HTERT RPE-1 (cell line): ENCODE data around the gene RECK.
"Not testable (repeated sequence)": the region's sequence is repeated elsewhere in the genome, so short reads cannot be mapped to it uniquely, and the experiment has no call there.

Experiments used
- in situ Hi-C: fragments of 300-500 bp; cut with MboI; formaldehyde crosslinking; loops from 4 replicates; pipeline ENCODE4 v1.14.3; 2020; ENCODE audit warnings: low sequenced_read_pairs

Gene RECK

GRCh38 chr9:36036780-36037548 lies at the start of gene RECK:
Gene RECK, plus strand, starts transcription at chr9:36036913. Its CDS starts 86 bp downstream, at chr9:36036999.
- in situ Hi-C loops, result no loop called here

GRCh38 chr9:35990155-35990554 lies 46.6 kb upstream of the RECK start:
- in situ Hi-C loops, result no loop called here

DNA sequence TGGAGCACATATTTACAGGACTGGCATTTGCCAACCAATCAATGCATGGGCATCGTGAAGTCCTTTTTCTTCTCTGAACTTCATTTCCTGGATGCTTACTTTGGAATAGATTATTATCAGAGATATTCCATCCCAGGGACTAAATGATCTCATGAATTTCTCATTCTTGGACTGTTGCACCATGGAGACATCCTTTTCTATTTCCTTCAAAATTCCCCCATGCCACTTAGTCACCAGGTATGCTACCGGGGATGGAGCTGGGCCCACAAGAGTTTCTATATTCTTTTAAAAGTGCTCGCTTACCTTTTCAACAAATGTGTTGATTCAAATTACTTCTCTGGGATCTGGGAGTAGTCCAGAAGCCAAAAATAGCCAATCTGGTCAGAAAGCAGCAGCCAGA lies 43.6 kb upstream of the RECK start:
- in situ Hi-C loops, result not testable (repeated sequence)

DNA sequence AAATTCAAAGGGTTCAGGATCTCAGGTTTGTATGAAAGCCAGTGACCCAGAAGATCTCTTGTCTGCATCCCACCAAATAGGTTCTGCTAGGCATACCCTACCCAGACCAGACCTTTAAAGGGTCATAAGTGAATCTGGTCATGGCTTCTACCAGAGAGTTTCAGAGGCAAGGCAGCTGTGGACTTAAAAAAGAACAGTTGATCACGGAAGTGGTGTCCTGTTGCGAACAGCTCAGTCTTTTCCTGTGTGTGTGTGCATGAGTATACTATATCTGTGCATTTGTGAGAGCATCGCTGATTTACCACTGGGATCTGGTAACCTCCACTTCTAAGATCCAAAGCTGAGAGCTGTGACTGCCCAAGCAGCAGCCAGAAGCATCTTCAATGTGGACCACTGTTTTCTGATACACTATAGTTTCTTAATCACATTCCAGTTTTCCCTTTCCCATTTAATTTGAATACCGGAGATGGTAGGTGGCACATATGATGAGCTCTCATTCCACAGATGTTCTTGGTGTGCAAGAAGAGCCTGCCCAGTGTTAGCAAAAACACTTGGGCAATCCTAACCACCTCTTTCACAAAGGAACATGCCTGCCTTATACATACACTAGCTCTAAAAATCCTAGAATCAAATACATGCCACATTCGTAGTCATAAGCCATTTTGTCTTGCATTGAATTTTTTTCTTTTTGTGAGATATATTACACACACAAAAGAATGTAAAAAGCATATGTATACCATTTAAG lies 42.6 kb upstream of the RECK start:
- in situ Hi-C loops, result no loop called here

- in situ Hi-C loops, result no loop called here
Observed at GRCh38 chr9:35994959-35995358, 41.8 kb upstream of the RECK start.

DNA sequence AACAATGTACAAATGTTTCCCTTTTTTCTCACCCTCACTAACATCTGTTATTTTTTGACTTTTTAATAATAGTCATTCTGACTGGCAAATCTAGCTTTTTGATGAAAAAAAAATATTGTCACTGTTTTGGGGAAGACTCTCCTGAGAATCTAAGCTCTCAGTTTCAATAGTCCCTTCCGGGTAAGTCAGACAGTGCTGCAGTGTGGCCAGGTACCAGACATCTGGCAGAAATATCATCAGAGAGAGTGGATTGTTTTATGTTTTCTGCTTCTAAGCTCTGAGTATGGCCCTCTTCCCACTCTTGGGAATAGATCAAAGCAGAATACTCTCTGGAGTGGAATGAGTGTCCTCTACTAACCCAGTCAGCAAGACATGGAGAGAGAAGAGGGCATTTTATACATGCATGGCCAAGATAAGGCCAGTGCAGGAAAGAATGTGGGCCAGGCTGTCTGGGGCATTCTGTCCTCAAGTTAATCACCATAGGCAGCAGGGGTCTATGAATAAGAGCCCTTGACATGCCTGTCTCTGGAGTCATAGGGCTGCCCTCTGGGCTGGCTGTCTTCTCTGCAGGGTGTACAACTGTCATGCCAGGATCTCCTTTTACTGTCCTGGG lies 40.2 kb upstream of the RECK start:
- in situ Hi-C loops, result no loop called here

DNA sequence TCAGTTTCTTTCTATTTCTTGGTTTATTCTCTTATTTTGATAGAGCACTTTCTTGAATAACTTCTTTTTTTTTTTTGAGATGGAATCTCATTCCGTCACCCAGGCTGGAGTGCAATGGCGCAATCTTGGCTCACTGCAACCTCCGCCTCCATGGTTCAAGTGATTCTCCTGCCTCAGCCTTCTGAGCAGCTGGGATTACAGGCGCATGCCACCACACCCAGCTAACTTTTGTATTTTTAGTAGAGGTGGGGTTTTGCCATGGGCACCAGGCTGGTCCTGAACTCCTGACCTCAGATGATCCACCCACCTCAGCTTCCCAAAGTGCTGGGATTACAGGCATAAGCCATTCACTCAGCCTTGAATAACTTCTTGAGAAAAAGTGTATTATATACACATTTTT lies 39.7 kb upstream of the RECK start:
- in situ Hi-C loops, result not testable (repeated sequence)

DNA sequence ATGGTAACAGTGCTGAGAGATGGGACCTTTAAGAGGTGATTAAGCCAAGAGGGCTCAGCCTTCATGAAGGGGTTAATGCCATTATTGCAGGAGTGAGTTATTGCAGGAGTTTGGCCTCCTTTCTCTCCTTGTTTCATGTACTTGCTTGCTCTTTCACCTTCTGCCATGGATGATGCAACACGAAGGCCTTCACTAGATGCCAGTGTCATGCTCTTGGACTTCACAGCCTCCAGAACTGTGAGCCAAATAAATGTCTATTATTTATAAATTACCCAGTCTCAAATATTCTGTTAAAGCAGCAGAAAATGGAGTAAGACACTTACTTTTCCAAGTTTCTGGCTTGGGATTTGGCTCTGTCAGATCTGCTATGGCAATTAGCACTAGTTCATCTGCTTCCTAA lies 38.4 kb upstream of the RECK start:
- in situ Hi-C loops, result no loop called here

DNA sequence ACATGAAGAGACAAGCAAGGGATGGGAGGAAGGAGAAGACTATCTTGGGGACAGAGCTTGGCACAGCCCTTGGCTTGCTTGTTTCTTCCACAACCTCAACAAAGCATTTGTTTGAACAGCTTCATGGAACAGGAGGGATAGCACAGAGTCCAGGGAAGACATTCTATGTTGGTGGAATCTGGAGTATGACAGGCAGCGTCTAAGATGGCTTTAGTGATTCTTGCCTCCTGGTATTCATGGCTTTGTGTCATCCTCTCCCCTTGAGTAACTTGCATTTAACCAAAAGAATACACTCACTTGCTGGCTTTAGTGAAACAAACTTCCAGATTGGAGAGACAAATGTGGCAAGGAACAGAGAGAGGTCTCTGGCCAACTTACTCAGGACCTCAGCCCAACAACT lies 30.8 kb upstream of the RECK start:
- in situ Hi-C loops, result no loop called here

GRCh38 chr9:36006549-36007315 lies 30.0 kb upstream of the RECK start:
- in situ Hi-C loops, result no loop called here

DNA sequence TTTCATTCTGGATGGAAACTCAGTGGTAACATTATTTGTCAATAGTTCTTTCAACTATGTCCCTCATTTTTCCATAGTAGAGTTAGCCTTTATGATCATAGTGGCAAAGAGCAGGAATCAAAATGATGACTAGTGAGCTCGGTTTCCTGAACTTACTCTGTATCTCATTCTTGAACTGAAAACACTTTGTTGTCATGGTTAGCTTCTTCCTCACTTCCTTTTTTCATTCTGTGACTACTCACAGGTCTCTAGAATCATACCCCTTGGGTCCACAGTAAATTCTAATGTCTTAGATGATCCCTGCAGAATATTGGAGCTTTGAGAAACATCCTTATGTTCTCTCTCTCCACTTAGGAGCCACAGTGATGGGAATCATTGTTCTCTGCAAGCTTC lies 29.4 kb upstream of the RECK start:
- in situ Hi-C loops, result no loop called here

DNA sequence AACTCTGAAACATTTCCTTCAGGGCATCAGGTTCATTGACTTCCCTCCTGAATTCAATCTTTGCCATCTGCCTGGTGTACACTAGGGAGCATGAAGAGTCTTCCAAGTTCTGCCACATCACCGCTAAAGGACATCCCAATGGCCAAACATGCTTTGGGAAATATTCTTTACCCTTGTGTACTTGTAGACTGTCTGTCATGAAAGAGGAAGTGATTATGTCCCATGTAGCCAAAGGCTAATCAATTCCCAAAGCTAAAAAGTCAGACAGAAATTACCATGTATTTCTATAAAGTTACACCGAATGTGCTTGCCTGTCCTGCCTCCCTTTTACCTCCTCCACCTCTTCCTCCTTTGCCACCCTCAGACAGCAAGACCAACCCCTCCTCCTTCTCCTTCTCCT lies 28.9 kb upstream of the RECK start:
- in situ Hi-C loops, result no loop called here

- in situ Hi-C loops, result no loop called here
Observed at GRCh38 chr9:36008774-36009300, 27.9 kb upstream of the RECK start.

GRCh38 chr9:36011379-36011778 lies 25.3 kb upstream of the RECK start:
- in situ Hi-C loops, result no loop called here

DNA sequence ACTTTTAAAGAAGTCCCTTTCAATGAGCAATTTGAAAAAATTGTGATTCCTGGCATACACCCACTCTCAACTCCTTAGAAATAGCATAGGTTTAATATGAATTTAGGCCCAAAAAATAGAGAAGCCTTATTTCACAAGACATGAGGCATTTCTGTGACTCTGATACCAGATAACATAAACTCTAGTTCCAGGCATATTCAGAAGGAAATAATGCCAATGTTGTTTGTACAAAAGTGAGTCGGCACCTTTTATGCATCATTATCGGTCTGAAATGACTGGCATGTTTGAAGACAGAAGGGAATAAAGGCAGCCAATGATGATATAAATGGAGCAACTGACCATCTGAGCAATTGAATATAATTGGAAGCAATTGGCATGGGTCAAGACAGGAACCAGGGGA lies 19.4 kb upstream of the RECK start:
- in situ Hi-C loops, result no loop called here

DNA sequence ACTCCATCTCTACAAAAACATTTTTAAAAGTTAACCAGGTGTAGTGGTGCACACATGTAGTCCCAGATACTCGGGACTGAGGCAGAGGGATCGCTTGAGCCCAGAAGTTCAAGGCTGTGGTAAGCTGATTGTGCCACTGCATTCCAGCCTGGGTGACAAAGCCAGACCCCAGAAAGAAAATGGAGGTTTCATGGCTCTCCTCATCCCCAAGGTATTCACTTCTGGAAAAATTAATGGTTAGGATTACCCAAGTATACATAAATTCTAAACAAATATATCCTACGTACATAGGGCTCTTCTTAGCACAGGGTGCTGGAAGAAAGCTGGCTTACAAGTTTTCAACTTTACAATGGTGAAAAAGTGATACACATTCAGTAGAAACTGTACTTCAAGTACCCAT lies 18.6 kb upstream of the RECK start:
- in situ Hi-C loops, result no loop called here

GRCh38 chr9:36018891-36019720 lies 17.6 kb upstream of the RECK start:
- in situ Hi-C loops, result no loop called here

DNA sequence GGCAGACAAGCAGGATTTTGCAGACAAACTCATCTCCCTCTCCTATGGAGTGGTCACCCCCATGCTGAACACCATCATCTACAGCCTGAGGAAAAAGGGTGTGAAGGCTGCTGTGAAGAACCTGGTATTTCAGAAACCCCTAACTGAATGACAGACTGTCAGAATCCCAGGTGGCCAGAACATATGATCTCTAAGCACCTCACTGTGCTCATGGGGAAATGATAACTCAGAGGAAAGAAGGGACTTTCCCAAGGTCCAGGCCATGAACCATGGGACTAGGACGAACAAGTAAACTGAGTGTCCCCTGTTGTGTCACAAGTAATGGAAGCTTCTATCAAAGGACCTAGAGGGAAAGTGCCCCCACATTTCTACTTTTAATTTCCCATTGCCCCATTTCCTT lies 14.7 kb upstream of the RECK start:
- in situ Hi-C loops, result no loop called here

- in situ Hi-C loops, result no loop called here
Observed at GRCh38 chr9:36023260-36024048, 13.3 kb upstream of the RECK start.
